Stomach (tissue), 9 donors: ENCODE measurements around the gene CCDC85A. TPM values are rescaled to one million over a fixed set of nuclear protein-coding genes. Genes with fewer than 3 reads are reported as not detected.

Experiments used
- DNase-seq, 2 donors: peaks; one replicate each; pipeline versions ENCODE4 v3.0.0 to v3.0.0-alpha.2; 2013 to 2019
- H3K27ac ChIP-seq, 5 donors: fragments of 200-600 bp in 4 of 5; sonication (generic) in 4 of 5; one replicate each; pipeline ENCODE4 v1.5.1; 2013 to 2019; ENCODE audit warnings: mild to moderate bottlenecking in 1 of 5, moderate library complexity in 1 of 5
- H3K27me3 ChIP-seq, 3 donors: fragments of 200-600 bp; sonication (generic); one replicate each; pipeline ENCODE4 v1.5.1; 2017 to 2019; ENCODE audit warnings: mixed run types in 1 of 3
- H3K36me3 ChIP-seq, 4 donors: fragments of 200-600 bp; sonication (generic); 1 replicate in 3 of 4; 2 replicates in 1 of 4; pipeline ENCODE4 v1.5.1; 2016 to 2019
- H3K4me1 ChIP-seq, 4 donors: fragments of 200-600 bp; sonication (generic); one replicate each; pipeline ENCODE4 v1.5.1; 2016 to 2019
- H3K4me3 ChIP-seq, 4 donors: fragments of 200-600 bp; sonication (generic) in 3 of 4; one replicate each; pipeline ENCODE4 v1.5.1; 2016 to 2019; ENCODE audit warnings: mild to moderate bottlenecking in 1 of 4
- H3K9me3 ChIP-seq, 4 donors: fragments of 200-600 bp; sonication (generic); one replicate each; pipeline ENCODE4 v1.5.1; 2016 to 2019
- EP300 ChIP-seq: sonication (generic); formaldehyde crosslinking; IDR thresholded peaks from one replicate; pipeline ENCODE4 v1.6.1; 2017; ENCODE audit warnings: antibody characterized with exemption
- POLR2A ChIP-seq, 4 donors: fragments of 450-650 bp; IDR thresholded peaks; one replicate each; pipeline ENCODE4 v1.6.1; 2016; ENCODE audit warnings: antibody characterized with exemption in 4 of 4, control low read depth in 2 of 4, mild to moderate bottlenecking in 1 of 4, moderate library complexity in 1 of 4
- POLR2AphosphoS5 ChIP-seq, 3 donors: sonication (generic); formaldehyde crosslinking; IDR thresholded peaks; one replicate each; pipeline ENCODE4 v1.6.1; 2016; ENCODE audit warnings: antibody characterized with exemption in 3 of 3
- WGBS, 5 donors: extraction: QIAGEN DNeasy Blood & Tissue Kit in 3 of 5; methylation state at CpG; one replicate each; pipeline versions ENCODE4 v1.1.5 to v1.1.7; 2013 to 2018; 5-methylcytosine and 5-hydroxymethylcytosine counted together
- intact Hi-C: fragments of 100-400 bp; cut with DNase I; formaldehyde crosslinking; loops from one replicate; pipeline ENCODE4 v1.15.1; 2023; ENCODE audit warnings: low total_unique reads
- polyA plus RNA-seq, 3 donors: library from polyadenylated mRNA; stranded (reverse); fragments of 200-250 nt; gene quantifications; one replicate each; pipeline ENCODE4 v1.2.3, GENCODE V29; 2013
- total RNA-seq, 5 donors: library from RNA; depleted of rRNA; stranded (reverse); fragments of >200 nt; gene quantifications; one replicate each; pipeline versions ENCODE4 v1.1.0 to v1.2.3, GENCODE V29; 2014 to 2016
- TF ChIP-seq, protein P1 (sequence below), 7 experiments: fragments of 450-650 bp in 4 of 7; fragments of 200-600 bp in 3 of 7; sonication (generic) in 3 of 7; IDR thresholded peaks; one replicate each; pipeline ENCODE4 v1.5.1; 2016 to 2019; ENCODE audit warnings: antibody characterized with exemption in 7 of 7, control low read depth in 2 of 7, mild to moderate bottlenecking in 1 of 7
- donor health status: healthy with polysubstance abuse.
- donor health status: Bipolar disorder and iron deficiency.
- donor health status: healthy.

Gene CCDC85A
- total and polyA plus RNA-seq, 8 donors = 0.10 to 6.4 (median 3.2) TPM; not detected in 1

- TF ChIP-seq EP300 (no peak), POLR2AphosphoS5 (IDR thresholded peaks at IDR 0.05) (no peak), POLR2A (IDR thresholded peaks at IDR 0.05) (no peak)
- TF ChIP-seq, protein P1, sequence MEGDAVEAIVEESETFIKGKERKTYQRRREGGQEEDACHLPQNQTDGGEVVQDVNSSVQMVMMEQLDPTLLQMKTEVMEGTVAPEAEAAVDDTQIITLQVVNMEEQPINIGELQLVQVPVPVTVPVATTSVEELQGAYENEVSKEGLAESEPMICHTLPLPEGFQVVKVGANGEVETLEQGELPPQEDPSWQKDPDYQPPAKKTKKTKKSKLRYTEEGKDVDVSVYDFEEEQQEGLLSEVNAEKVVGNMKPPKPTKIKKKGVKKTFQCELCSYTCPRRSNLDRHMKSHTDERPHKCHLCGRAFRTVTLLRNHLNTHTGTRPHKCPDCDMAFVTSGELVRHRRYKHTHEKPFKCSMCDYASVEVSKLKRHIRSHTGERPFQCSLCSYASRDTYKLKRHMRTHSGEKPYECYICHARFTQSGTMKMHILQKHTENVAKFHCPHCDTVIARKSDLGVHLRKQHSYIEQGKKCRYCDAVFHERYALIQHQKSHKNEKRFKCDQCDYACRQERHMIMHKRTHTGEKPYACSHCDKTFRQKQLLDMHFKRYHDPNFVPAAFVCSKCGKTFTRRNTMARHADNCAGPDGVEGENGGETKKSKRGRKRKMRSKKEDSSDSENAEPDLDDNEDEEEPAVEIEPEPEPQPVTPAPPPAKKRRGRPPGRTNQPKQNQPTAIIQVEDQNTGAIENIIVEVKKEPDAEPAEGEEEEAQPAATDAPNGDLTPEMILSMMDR (IDR thresholded peaks at IDR 0.05) = no peak
- Histone ChIP-seq H3K36me3 (no peaks in the 10 kb centered on the region), H3K4me1 (no peaks in the 10 kb centered on the region), H3K27ac (no peak overlapping the region), H3K27me3 (no peaks in the 10 kb centered on the region), H3K9me3 (no peaks in the 10 kb centered on the region), H3K4me3 (no peak overlapping the region)
- no peak for DNase-seq
- 26 to 54% (median 45%) methylated on average over 3 of the region's 3 CpGs for WGBS, 5 donors
- intact Hi-C loops = no loop called here
These were observed 142.0 kb downstream of the CCDC85A start for GRCh38 chr2:56325661-56326345.

DNA sequence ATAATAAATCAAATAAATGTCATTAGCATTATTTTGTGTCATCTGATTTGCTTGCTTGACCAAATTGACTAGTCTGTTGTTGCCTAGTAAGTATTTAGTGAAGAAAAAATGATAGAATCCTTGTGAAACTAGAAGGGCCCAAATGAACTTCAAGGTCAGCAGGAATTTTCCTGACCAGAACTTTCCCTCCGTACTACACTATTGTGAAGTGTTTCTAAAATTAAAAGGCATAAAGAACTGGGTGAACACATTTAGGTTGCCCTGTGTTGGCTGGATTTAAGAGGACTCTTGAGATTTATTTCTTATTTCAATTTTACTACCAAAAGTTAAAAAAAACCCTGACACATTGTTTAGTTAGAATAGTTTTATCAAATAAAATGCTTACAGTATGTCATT, 142.6 kb downstream of the CCDC85A start:
- Histone ChIP-seq H3K27me3 (no peaks in the 10 kb centered on the region), H3K36me3 (no peaks in the 10 kb centered on the region), H3K27ac (no peak overlapping the region), H3K9me3 (no peaks in the 10 kb centered on the region), H3K4me1 (no peaks in the 10 kb centered on the region), H3K4me3 (no peak overlapping the region)
- TF ChIP-seq POLR2AphosphoS5 (IDR thresholded peaks at IDR 0.05) (no peak), POLR2A (IDR thresholded peaks at IDR 0.05) (no peak), EP300 (no peak)
- TF ChIP-seq, protein P1 (IDR thresholded peaks at IDR 0.05) = no peak
- intact Hi-C loops = no loop called here
- WGBS, 5 donors = 52 to 67% (median 60%) methylated on average over 1 of the region's 1 CpG
- DNase-seq = no peak

DNA sequence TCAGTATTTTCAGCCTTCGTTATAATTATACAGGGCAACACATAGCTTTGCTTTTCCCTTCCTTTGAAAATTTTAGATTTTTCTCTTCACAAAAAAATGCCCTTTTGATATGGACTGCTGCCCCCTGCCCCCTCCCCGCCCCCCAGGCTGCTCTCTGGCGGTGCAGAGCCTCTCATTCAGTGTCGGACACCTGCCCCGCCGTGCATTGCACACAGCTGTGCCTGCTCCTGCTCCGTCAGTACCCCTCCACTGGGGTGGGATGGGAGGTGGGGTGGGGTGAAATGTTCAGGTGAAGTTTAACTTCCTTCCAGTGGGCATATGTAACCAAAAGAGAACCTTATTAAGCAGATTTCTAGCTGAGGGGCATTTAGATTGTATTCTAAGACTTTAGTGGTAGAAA, 148.0 kb downstream of the CCDC85A start:
- Histone ChIP-seq H3K9me3 (no peaks in the 10 kb centered on the region), H3K36me3 (no peaks in the 10 kb centered on the region), H3K27me3 (no peaks in the 10 kb centered on the region), H3K4me1 (no peaks in the 10 kb centered on the region), H3K4me3 (no peak overlapping the region), H3K27ac (no peak overlapping the region)
- DNase-seq = no peak
- TF ChIP-seq POLR2A (IDR thresholded peaks at IDR 0.05) (no peak), EP300 (no peak), POLR2AphosphoS5 (IDR thresholded peaks at IDR 0.05) (no peak)
- TF ChIP-seq, protein P1 (IDR thresholded peaks at IDR 0.05) = no peak
- intact Hi-C loops = no loop called here
- 81 to 88% (median 82%) methylated on average over 7 of the region's 7 CpGs for WGBS, 5 donors

DNA sequence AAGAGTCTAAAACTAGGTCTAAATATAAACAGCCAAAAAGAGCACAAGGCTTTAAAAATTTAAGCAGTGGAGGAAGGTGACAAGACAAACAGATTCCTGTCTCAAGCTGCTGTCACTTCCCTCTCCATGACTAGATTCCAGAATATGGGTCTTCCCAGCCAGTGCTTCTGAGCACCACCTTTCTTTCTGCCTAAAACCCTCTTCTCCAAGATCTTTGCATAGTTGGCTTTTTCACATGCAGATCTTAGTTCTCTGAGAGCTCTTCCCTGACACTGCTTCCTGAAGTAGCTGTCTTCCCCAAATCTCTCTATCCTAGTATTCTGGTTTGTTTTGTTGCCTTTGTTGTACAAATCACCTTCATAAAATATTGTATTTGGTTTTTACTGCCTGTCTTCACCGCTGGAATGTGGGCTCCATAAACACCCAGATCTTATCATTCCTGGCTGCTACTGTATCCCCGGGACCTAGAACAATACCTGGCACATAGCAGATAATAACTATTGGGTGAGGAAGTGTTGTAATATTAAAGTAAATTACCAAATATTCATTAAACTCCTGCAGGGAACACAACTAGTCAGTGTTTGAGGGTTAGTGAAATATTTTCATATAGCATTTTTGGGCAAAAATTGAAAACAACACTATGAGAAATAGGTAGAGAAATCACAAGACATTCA, 150.2 kb downstream of the CCDC85A start:
- no peaks in the 10 kb centered on the region for H3K4me1 ChIP-seq
- H3K4me3 ChIP-seq = no peak overlapping the region
- no peak overlapping the region for H3K27ac ChIP-seq
- DNase-seq = no peak
- intact Hi-C loops = no loop called here
- no peaks in the 10 kb centered on the region for H3K36me3 ChIP-seq
- H3K27me3 ChIP-seq = no peaks in the 10 kb centered on the region
- H3K9me3 ChIP-seq = no peaks in the 10 kb centered on the region
- 15 to 25% (median 24%) methylated on average over 2 of the region's 2 CpGs for WGBS, 5 donors
- TF ChIP-seq, protein P1 (IDR thresholded peaks at IDR 0.05) = no peak
- no peak for TF ChIP-seq EP300
- no peak for TF ChIP-seq POLR2AphosphoS5 (IDR thresholded peaks at IDR 0.05)
- no peak for TF ChIP-seq POLR2A (IDR thresholded peaks at IDR 0.05)
